ENCODE measurements around the gene MKLN1. TPM values are rescaled to one million over a fixed set of nuclear protein-coding genes. Genes with fewer than 3 reads are reported as not detected.

The MKLN1 gene
- total RNA-seq, 2 experiments from 2014 or later = 38.5 TPM

GRCh38 chr7:131521651-131522163 is 194.0 kb downstream of the MKLN1 start:
- no peak overlapping the region for H3K4me3 Mint-ChIP-seq
- H3K36me3 Mint-ChIP-seq (ENCODE audit: low read depth) = no peaks in the 10 kb centered on the region
- intact Hi-C loops (cut with micrococcal nuclease) = no loop called here
- no peaks in the 10 kb centered on the region for H3K9me3 Mint-ChIP-seq
- H3K27ac Mint-ChIP-seq = no peak overlapping the region
- TF ChIP-seq, protein P1, sequence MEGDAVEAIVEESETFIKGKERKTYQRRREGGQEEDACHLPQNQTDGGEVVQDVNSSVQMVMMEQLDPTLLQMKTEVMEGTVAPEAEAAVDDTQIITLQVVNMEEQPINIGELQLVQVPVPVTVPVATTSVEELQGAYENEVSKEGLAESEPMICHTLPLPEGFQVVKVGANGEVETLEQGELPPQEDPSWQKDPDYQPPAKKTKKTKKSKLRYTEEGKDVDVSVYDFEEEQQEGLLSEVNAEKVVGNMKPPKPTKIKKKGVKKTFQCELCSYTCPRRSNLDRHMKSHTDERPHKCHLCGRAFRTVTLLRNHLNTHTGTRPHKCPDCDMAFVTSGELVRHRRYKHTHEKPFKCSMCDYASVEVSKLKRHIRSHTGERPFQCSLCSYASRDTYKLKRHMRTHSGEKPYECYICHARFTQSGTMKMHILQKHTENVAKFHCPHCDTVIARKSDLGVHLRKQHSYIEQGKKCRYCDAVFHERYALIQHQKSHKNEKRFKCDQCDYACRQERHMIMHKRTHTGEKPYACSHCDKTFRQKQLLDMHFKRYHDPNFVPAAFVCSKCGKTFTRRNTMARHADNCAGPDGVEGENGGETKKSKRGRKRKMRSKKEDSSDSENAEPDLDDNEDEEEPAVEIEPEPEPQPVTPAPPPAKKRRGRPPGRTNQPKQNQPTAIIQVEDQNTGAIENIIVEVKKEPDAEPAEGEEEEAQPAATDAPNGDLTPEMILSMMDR (IDR thresholded peaks at IDR 0.05) = no peak
- CTCF ChIA-PET = interaction anchor here (1.2 to 1.7 kb wide), 3 partner anchors 8 to 25 kb away, joined by 3 to 8 read pairs (median 7); no protein-coding TSS in a partner anchor
- ATAC-seq (no peak), DNase-seq (no peak)
- no peaks in the 10 kb centered on the region for H3K27me3 Mint-ChIP-seq
- POLR2A ChIA-PET = no interaction called here
- H3K4me1 Mint-ChIP-seq (ENCODE audit: low read depth) = peaks cover 10% of the 10 kb centered on the region

DNA sequence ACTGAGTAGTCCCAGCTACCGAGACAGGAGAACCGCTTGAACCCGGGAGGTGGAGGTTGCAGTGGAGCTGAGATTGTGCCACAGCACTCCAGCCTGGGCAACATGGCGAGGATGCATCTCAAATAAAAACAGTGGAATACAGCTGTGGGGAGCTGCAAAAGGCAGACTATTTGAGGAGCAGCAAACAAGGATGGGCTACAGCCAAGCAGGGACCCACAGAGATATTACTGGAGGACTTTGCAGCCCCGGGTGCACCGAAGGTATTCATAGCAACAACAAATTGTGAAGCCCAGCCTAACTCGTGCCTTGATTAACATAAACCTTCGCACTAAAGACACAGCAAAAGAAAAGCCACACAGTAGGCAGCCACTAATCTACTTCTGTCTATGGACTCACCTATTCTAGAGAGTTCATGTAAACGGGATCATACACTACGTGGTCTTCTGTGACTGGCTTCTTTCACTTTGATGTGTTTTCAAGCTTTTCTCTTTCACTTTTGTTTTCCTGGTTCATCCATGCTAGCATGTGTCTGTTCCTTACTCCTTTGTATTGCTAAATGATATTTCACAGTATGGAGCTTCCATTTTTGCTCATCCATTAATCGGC is 194.8 kb downstream of the MKLN1 start:
- intact Hi-C loops (cut with micrococcal nuclease) = no loop called here
- Mint-ChIP-seq H3K27me3 (peaks cover 2% of the 10 kb centered on the region), H3K36me3 (ENCODE audit: low read depth) (no peaks in the 10 kb centered on the region), H3K9me3 (no peaks in the 10 kb centered on the region), H3K27ac (no peak overlapping the region), H3K4me3 (peak overlapping the region; percentile 34), H3K4me1 (ENCODE audit: low read depth) (peaks cover 13% of the 10 kb centered on the region)
- DNase-seq = no peak
- peak; percentile 88 for ATAC-seq
- TF ChIP-seq, protein P1 (IDR thresholded peaks at IDR 0.05) = no peak
- POLR2A ChIA-PET = no interaction called here
- CTCF ChIA-PET = interaction anchor here (1.2 to 1.8 kb wide), 3 partner anchors 9 to 15 kb away, joined by 3 to 8 read pairs (median 7); no protein-coding TSS in a partner anchor

GRCh38 chr7:131524115-131524514 is 196.4 kb downstream of the MKLN1 start:
- Mint-ChIP-seq H3K27ac (no peak overlapping the region), H3K36me3 (ENCODE audit: low read depth) (no peaks in the 10 kb centered on the region), H3K4me1 (ENCODE audit: low read depth) (peaks cover 15% of the 10 kb centered on the region), H3K9me3 (no peaks in the 10 kb centered on the region), H3K27me3 (peaks cover 3% of the 10 kb centered on the region), H3K4me3 (no peak overlapping the region)
- DNase-seq = no peak
- ChIA-PET CTCF (interaction anchor here (1.5 kb wide), 1 partner anchor 12 kb away, joined by 8 read pairs; no protein-coding TSS in a partner anchor), POLR2A (no interaction called here)
- intact Hi-C loops (cut with micrococcal nuclease) = no loop called here
- TF ChIP-seq, protein P1 (IDR thresholded peaks at IDR 0.05) = no peak
- ATAC-seq = no peak

DNA sequence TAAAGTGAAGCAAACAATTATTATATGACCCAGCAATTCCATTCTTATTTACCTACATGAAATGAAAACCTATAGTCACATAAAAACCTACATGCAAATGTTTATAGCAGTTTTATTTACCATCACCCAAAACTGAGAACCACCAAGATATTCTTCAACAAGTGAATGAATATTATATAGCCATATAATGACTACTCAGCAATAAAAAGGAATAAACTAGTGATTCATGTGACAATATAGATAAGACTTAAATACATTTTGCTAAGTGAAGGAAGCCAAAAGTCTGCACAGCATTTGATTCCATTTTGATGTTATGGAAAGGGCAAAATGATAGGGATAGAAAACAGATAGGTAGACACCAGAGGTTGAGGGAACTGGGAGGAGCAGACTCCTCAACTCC is 197.0 kb downstream of the MKLN1 start:
- Mint-ChIP-seq H3K9me3 (no peaks in the 10 kb centered on the region), H3K27me3 (peaks cover 3% of the 10 kb centered on the region), H3K27ac (no peak overlapping the region), H3K4me1 (ENCODE audit: low read depth) (peaks cover 15% of the 10 kb centered on the region), H3K4me3 (no peak overlapping the region), H3K36me3 (ENCODE audit: low read depth) (no peaks in the 10 kb centered on the region)
- DNase-seq (no peak), ATAC-seq (no peak)
- ChIA-PET CTCF (interaction anchor here (1.5 kb wide), 1 partner anchor 13 kb away, joined by 8 read pairs; no protein-coding TSS in a partner anchor), POLR2A (no interaction called here)
- intact Hi-C loops (cut with micrococcal nuclease) = no loop called here
- TF ChIP-seq, protein P1 (IDR thresholded peaks at IDR 0.05) = no peak

- POLR2A ChIA-PET = no interaction called here
- intact Hi-C loops (cut with micrococcal nuclease) = no loop called here
- no peaks in the 10 kb centered on the region for H3K9me3 Mint-ChIP-seq
- TF ChIP-seq, protein P1 (IDR thresholded peaks at IDR 0.05) = no peak
- H3K4me1 Mint-ChIP-seq (ENCODE audit: low read depth) = peaks cover 15% of the 10 kb centered on the region
- H3K4me3 Mint-ChIP-seq = no peak overlapping the region
- CTCF ChIA-PET = interaction anchor here (0.7 to 1.1 kb wide), 2 partner anchors 11 to 21 kb away, joined by 3 read pairs; no protein-coding TSS in a partner anchor
- no peak overlapping the region for H3K27ac Mint-ChIP-seq
- no peaks in the 10 kb centered on the region for H3K36me3 Mint-ChIP-seq (ENCODE audit: low read depth)
- DNase-seq = no peak
- no peak for ATAC-seq
- H3K27me3 Mint-ChIP-seq = peaks cover 3% of the 10 kb centered on the region
These were observed 198.1 kb downstream of the MKLN1 start for GRCh38 chr7:131525820-131526219.

Measured in activated CD8-positive, alpha-beta T cell treated with anti-CD3 and anti-CD28 coated beads for 36 hours (primary cell).